ENCODE measurements around the gene PGLYRP3. TPM values are rescaled to one million over a fixed set of nuclear protein-coding genes. Genes with fewer than 3 reads are reported as not detected.

Gene PGLYRP3
- polyA plus RNA-seq (2013, experiment 1 of 2) = not detected
- not detected for polyA plus RNA-seq (2013, experiment 2 of 2)

- H3K9ac ChIP-seq (ENCODE audit: low read depth, low read length) = no peak within 1 kb of the TSS
- H3K9me3 ChIP-seq (ENCODE audit: insufficient read depth, low read depth, low read length) = no peaks in the 10 kb centered on the region
- 81% methylated on average over 4 of the region's 4 CpGs for WGBS
- H3K36me3 ChIP-seq (ENCODE audit: insufficient read depth, low read length) = no peaks in the 10 kb centered on the region
- H3K27me3 ChIP-seq (ENCODE audit: insufficient read depth, low read length) = no peaks in the 10 kb centered on the region
- no peaks in the 10 kb centered on the region for H3K4me1 ChIP-seq (ENCODE audit: insufficient read depth, low read length)
- no peak within 1 kb of the TSS for H3K27ac ChIP-seq (ENCODE audit: low read depth, low read length)
- no peak within 1 kb of the TSS for H3K4me3 ChIP-seq (ENCODE audit: low read length)
Observed at GRCh38 chr1:153312570-153313186, at the start of gene PGLYRP3. Gene PGLYRP3, minus strand, starts transcription at chr1:153312952. Its CDS starts 2,287 bp downstream, at chr1:153310665.

GRCh38 chr1:153362187-153362775, 49.5 kb upstream of the PGLYRP3 start:
- no peaks in the 10 kb centered on the region for H3K4me1 ChIP-seq (ENCODE audit: insufficient read depth, low read length)
- no peak overlapping the region for H3K4me3 ChIP-seq (ENCODE audit: low read length)
- no peaks in the 10 kb centered on the region for H3K36me3 ChIP-seq (ENCODE audit: insufficient read depth, low read length)
- no peak overlapping the region for H3K27ac ChIP-seq (ENCODE audit: low read depth, low read length)
- H3K9ac ChIP-seq (ENCODE audit: low read depth, low read length) = no peak overlapping the region
- WGBS = 91% methylated on average over 3 of the region's 3 CpGs
- no peaks in the 10 kb centered on the region for H3K27me3 ChIP-seq (ENCODE audit: insufficient read depth, low read length)
- H3K9me3 ChIP-seq (ENCODE audit: insufficient read depth, low read depth, low read length) = no peaks in the 10 kb centered on the region

- H3K9me3 ChIP-seq (ENCODE audit: insufficient read depth, low read depth, low read length) = no peaks in the 10 kb centered on the region
- H3K9ac ChIP-seq (ENCODE audit: low read depth, low read length) = no peak overlapping the region
- no peaks in the 10 kb centered on the region for H3K36me3 ChIP-seq (ENCODE audit: insufficient read depth, low read length)
- no peak overlapping the region for H3K27ac ChIP-seq (ENCODE audit: low read depth, low read length)
- WGBS = 87% methylated on average over 4 of the region's 4 CpGs
- no peaks in the 10 kb centered on the region for H3K27me3 ChIP-seq (ENCODE audit: insufficient read depth, low read length)
- H3K4me3 ChIP-seq (ENCODE audit: low read length) = no peak overlapping the region
- H3K4me1 ChIP-seq (ENCODE audit: insufficient read depth, low read length) = no peaks in the 10 kb centered on the region
Observed at GRCh38 chr1:153361480-153362109, 48.8 kb upstream of the PGLYRP3 start.

GRCh38 chr1:153360592-153361479, 48.1 kb upstream of the PGLYRP3 start:
- Histone ChIP-seq H3K27ac (ENCODE audit: low read depth, low read length) (no peak overlapping the region), H3K4me1 (ENCODE audit: insufficient read depth, low read length) (no peaks in the 10 kb centered on the region)
- 92% methylated on average over 11 of the region's 11 CpGs for WGBS

GRCh38 chr1:153360190-153360589, 47.4 kb upstream of the PGLYRP3 start:
- no peak overlapping the region for H3K27ac ChIP-seq (ENCODE audit: low read depth, low read length)
- WGBS = 100% methylated on average over 2 of the region's 2 CpGs
- H3K9me3 ChIP-seq (ENCODE audit: insufficient read depth, low read depth, low read length) = no peaks in the 10 kb centered on the region
- no peaks in the 10 kb centered on the region for H3K4me1 ChIP-seq (ENCODE audit: insufficient read depth, low read length)
- H3K9ac ChIP-seq (ENCODE audit: low read depth, low read length) = no peak overlapping the region
- no peaks in the 10 kb centered on the region for H3K36me3 ChIP-seq (ENCODE audit: insufficient read depth, low read length)
- no peak overlapping the region for H3K4me3 ChIP-seq (ENCODE audit: low read length)
- no peaks in the 10 kb centered on the region for H3K27me3 ChIP-seq (ENCODE audit: insufficient read depth, low read length)

More at GRCh38 chr1:153360592-153361479, 48.1 kb upstream of the PGLYRP3 start:
- H3K36me3 ChIP-seq (ENCODE audit: insufficient read depth, low read length) = no peaks in the 10 kb centered on the region
- no peaks in the 10 kb centered on the region for H3K27me3 ChIP-seq (ENCODE audit: insufficient read depth, low read length)
- no peaks in the 10 kb centered on the region for H3K9me3 ChIP-seq (ENCODE audit: insufficient read depth, low read depth, low read length)
- no peak overlapping the region for H3K4me3 ChIP-seq (ENCODE audit: low read length)
- no peak overlapping the region for H3K9ac ChIP-seq (ENCODE audit: low read depth, low read length)

GRCh38 chr1:153359241-153359640, 46.5 kb upstream of the PGLYRP3 start:
- Histone ChIP-seq H3K9ac (ENCODE audit: low read depth, low read length) (no peak overlapping the region), H3K36me3 (ENCODE audit: insufficient read depth, low read length) (no peaks in the 10 kb centered on the region), H3K27me3 (ENCODE audit: insufficient read depth, low read length) (no peaks in the 10 kb centered on the region), H3K4me1 (ENCODE audit: insufficient read depth, low read length) (no peaks in the 10 kb centered on the region), H3K9me3 (ENCODE audit: insufficient read depth, low read depth, low read length) (no peaks in the 10 kb centered on the region), H3K4me3 (ENCODE audit: low read length) (no peak overlapping the region), H3K27ac (ENCODE audit: low read depth, low read length) (no peak overlapping the region)
- WGBS = 91% methylated on average over 4 of the region's 6 CpGs

- Histone ChIP-seq H3K27ac (ENCODE audit: low read depth, low read length) (no peak overlapping the region), H3K27me3 (ENCODE audit: insufficient read depth, low read length) (no peaks in the 10 kb centered on the region), H3K4me1 (ENCODE audit: insufficient read depth, low read length) (no peaks in the 10 kb centered on the region), H3K4me3 (ENCODE audit: low read length) (no peak overlapping the region), H3K9me3 (ENCODE audit: insufficient read depth, low read depth, low read length) (no peaks in the 10 kb centered on the region), H3K9ac (ENCODE audit: low read depth, low read length) (no peak overlapping the region), H3K36me3 (ENCODE audit: insufficient read depth, low read length) (no peaks in the 10 kb centered on the region)
- 92% methylated on average over 3 of the region's 3 CpGs for WGBS
Observed at GRCh38 chr1:153358691-153358975, 45.9 kb upstream of the PGLYRP3 start.

- 92% methylated on average over 11 of the region's 11 CpGs for WGBS
Observed at GRCh38 chr1:153357853-153358690, 45.3 kb upstream of the PGLYRP3 start, which contains the start of gene S100A9. Gene S100A9, plus strand, starts transcription at chr1:153357854. Its CDS starts 430 bp downstream, at chr1:153358284.

GRCh38 chr1:153357076-153357852, 44.5 kb upstream of the PGLYRP3 start:
- H3K27ac ChIP-seq (ENCODE audit: low read depth, low read length) = no peak overlapping the region
- H3K4me1 ChIP-seq (ENCODE audit: insufficient read depth, low read length) = no peaks in the 10 kb centered on the region
- H3K4me3 ChIP-seq (ENCODE audit: low read length) = no peak overlapping the region
- no peak overlapping the region for H3K9ac ChIP-seq (ENCODE audit: low read depth, low read length)
- H3K9me3 ChIP-seq (ENCODE audit: insufficient read depth, low read depth, low read length) = no peaks in the 10 kb centered on the region
- no peaks in the 10 kb centered on the region for H3K36me3 ChIP-seq (ENCODE audit: insufficient read depth, low read length)
- WGBS = 87% methylated on average over 10 of the region's 10 CpGs
- H3K27me3 ChIP-seq (ENCODE audit: insufficient read depth, low read length) = no peaks in the 10 kb centered on the region

More at GRCh38 chr1:153357853-153358690, 45.3 kb upstream of the PGLYRP3 start, which contains the start of gene S100A9:
- Histone ChIP-seq H3K4me1 (ENCODE audit: insufficient read depth, low read length) (no peaks in the 10 kb centered on the region), H3K4me3 (ENCODE audit: low read length) (no peak within 1 kb of the TSS), H3K9me3 (ENCODE audit: insufficient read depth, low read depth, low read length) (no peaks in the 10 kb centered on the region), H3K9ac (ENCODE audit: low read depth, low read length) (no peak within 1 kb of the TSS), H3K36me3 (ENCODE audit: insufficient read depth, low read length) (no peaks in the 10 kb centered on the region), H3K27ac (ENCODE audit: low read depth, low read length) (no peak within 1 kb of the TSS), H3K27me3 (ENCODE audit: insufficient read depth, low read length) (no peaks in the 10 kb centered on the region)
